ENCODE data around the gene MACROH2A1.

DNA sequence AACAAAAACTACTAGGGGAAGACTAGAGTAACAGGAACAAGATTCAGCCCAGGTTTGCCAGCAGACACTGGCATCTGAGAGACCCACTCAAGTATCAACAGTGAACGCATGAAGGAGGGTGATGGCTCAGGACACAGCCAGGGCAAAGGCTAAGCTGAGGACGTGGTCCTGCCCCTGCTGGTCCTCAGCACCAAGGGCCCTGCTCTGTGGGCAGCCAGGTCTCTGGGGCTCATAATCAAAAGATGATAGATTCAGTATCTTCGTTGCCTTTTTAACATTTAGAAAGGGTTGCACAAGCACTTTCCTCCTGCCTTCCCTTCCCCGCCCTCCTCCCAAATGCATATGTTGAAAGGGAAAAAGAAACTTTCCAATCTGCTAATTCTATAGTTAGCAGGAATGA lies 31.5 kb downstream of the MACROH2A1 start:
- TF ChIP-seq CTCF (IDR thresholded peaks at IDR 0.05; ENCODE audit: low read depth, low read length) (no peak), EZH2phosphoT487 (IDR thresholded peaks at IDR 0.05; ENCODE audit: low read depth) (no peak)

Measured in OCI-LY3 (cell line).